Measurements from ENCODE around the gene DPYSL5.

GRCh38 chr2:26877276-26877675 is 29.3 kb downstream of the DPYSL5 start:
- no peak for TF ChIP-seq POLR2A (IDR thresholded peaks at IDR 0.05)
- TF ChIP-seq, protein P1, sequence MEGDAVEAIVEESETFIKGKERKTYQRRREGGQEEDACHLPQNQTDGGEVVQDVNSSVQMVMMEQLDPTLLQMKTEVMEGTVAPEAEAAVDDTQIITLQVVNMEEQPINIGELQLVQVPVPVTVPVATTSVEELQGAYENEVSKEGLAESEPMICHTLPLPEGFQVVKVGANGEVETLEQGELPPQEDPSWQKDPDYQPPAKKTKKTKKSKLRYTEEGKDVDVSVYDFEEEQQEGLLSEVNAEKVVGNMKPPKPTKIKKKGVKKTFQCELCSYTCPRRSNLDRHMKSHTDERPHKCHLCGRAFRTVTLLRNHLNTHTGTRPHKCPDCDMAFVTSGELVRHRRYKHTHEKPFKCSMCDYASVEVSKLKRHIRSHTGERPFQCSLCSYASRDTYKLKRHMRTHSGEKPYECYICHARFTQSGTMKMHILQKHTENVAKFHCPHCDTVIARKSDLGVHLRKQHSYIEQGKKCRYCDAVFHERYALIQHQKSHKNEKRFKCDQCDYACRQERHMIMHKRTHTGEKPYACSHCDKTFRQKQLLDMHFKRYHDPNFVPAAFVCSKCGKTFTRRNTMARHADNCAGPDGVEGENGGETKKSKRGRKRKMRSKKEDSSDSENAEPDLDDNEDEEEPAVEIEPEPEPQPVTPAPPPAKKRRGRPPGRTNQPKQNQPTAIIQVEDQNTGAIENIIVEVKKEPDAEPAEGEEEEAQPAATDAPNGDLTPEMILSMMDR (IDR thresholded peaks at IDR 0.05), result no peak
- no peak for TF ChIP-seq POLR2AphosphoS5 (IDR thresholded peaks at IDR 0.05)
- no peak for TF ChIP-seq EP300 (IDR thresholded peaks at IDR 0.05)
